HCT116 (cell line): Measurements from ENCODE around the gene CCSER1. TPM values are rescaled to one million over a fixed set of nuclear protein-coding genes. Genes with fewer than 3 reads are reported as not detected.

Experiments used
- ATAC-seq: fragments of 200-7000 bp; cut with Tn5 transposase; 2 replicates; pipeline ENCODE4 v1.9.1; 2020; ENCODE audit warnings: mild to moderate bottlenecking, moderate library complexity
- BruUV-seq: library from RNA; stranded (reverse); fragments of 400-500 nt; replicated peaks from 2 replicates; lab custom pipeline; 2021; lab: Mats Ljungman, UMichigan
- CTCF ChIA-PET: fragments of 300-600 bp; sonication (Branson Sonifier 250); formaldehyde crosslinking; loops from one replicate; lab custom pipeline; 2021; ENCODE audit warnings: antibody characterized with exemption; lab: Charles Lee
- POLR2A ChIA-PET: fragments of 300-600, 350-600 bp; sonication (Branson Sonifier 250); formaldehyde crosslinking; loops from one replicate; lab custom pipeline; 2021; ENCODE audit warnings: antibody characterized with exemption; lab: Charles Lee
- RAD21 ChIA-PET, 2 experiments: fragments of 300-600 bp; sonication (Branson Sonifier 250); formaldehyde crosslinking; loops; one replicate each; lab custom pipeline; 2023; ENCODE audit warnings: low total read pairs in 2 of 2; ENCODE audit not compliant: uncharacterized antibody in 2 of 2, unreplicated experiment in 2 of 2, low non-redundant PET in 1 of 2; lab: Charles Lee
- DNase-seq: peaks from one replicate; pipeline ENCODE4 v3.0.0-alpha.2; 2010; ENCODE audit warnings: low read depth, low spot score
- H2AFZ ChIP-seq: fragments of 200-600 bp; shearing (Covaris generic), sonication (generic); 2 replicates; pipeline ENCODE4 v1.6.1; 2017; ENCODE audit warnings: low read depth, mixed run types, mixed read lengths, antibody characterized with exemption, low read length; ENCODE audit not compliant: poor library complexity, severe bottlenecking
- H3K27ac ChIP-seq: 2 replicates; pipeline ENCODE4 v1.5.1; 2012; ENCODE audit warnings: low read depth, low read length
- H3K27me3 ChIP-seq: fragments of 200-600 bp; sonication (generic); 2 replicates; pipeline ENCODE4 v1.6.1; 2016; ENCODE audit warnings: mixed run types, low read length, mixed read lengths; ENCODE audit not compliant: insufficient read depth
- H3K36me3 ChIP-seq, 2 experiments: fragments of 200-500 bp in 1 of 2; fragments of 200-600 bp in 1 of 2; sonication (Bioruptor generic) in 1 of 2; sonication (generic) in 1 of 2; 2 replicates each; pipeline versions ENCODE4 v1.5.1 to v1.6.1; 2014 to 2016; ENCODE audit warnings: low read length in 2 of 2, inconsistent platforms in 1 of 2, mixed read lengths in 1 of 2, mixed run types in 1 of 2; ENCODE audit not compliant: insufficient read depth in 2 of 2, control insufficient read depth in 1 of 2
- H3K4me1 ChIP-seq, 2 experiments: fragments of 200-600 bp in 1 of 2; sonication (generic) in 1 of 2; 2 replicates each; pipeline versions ENCODE4 v1.5.1 to v1.6.1; 2012 to 2017; ENCODE audit warnings: low read length in 2 of 2, inconsistent platforms in 1 of 2, mild to moderate bottlenecking in 1 of 2, mixed read lengths in 1 of 2, mixed run types in 1 of 2, moderate library complexity in 1 of 2; ENCODE audit not compliant: insufficient read depth in 2 of 2, control insufficient read depth in 1 of 2
- H3K4me2 ChIP-seq: fragments of 200-600 bp; sonication (generic); 2 replicates; pipeline ENCODE4 v1.6.1; 2017; ENCODE audit warnings: mixed run types, low read length, mixed read lengths
- H3K4me3 ChIP-seq, 2 experiments: fragments of 200-600 bp in 1 of 2; sonication (generic) in 1 of 2; replicated peaks in 1 of 2; 2 replicates each; pipeline ENCODE4 v1.5.1; 2011 to 2016; ENCODE audit warnings: low read length in 2 of 2, control low read depth in 1 of 2, low read depth in 1 of 2, mild to moderate bottlenecking in 1 of 2, mixed read lengths in 1 of 2, mixed run types in 1 of 2
- H3K79me2 ChIP-seq: fragments of 200-600 bp; sonication (generic); 2 replicates; pipeline ENCODE4 v1.6.1; 2017; ENCODE audit warnings: mild to moderate bottlenecking, mixed run types, low read length, moderate library complexity, mixed read lengths; ENCODE audit not compliant: insufficient read depth
- H3K9ac ChIP-seq: fragments of 200-600 bp; sonication (generic); 2 replicates; pipeline ENCODE4 v1.6.1; 2016; ENCODE audit warnings: low read length, mixed read lengths
- H3K9me2 ChIP-seq: fragments of 200-600 bp; sonication (generic), shearing (Covaris generic); 2 replicates; pipeline ENCODE4 v1.6.1; 2017; ENCODE audit warnings: mixed run types, mild to moderate bottlenecking, moderate library complexity; ENCODE audit not compliant: insufficient read depth
- H3K9me3 ChIP-seq, 2 experiments: fragments of 200-500 bp in 1 of 2; fragments of 200-600 bp in 1 of 2; sonication (Bioruptor generic) in 1 of 2; sonication (generic) in 1 of 2; 2 replicates each; pipeline ENCODE4 v1.6.1; 2014 to 2017; ENCODE audit warnings: low read length in 2 of 2, mixed read lengths in 2 of 2, inconsistent platforms in 1 of 2, low read depth in 1 of 2, mild to moderate bottlenecking in 1 of 2, mixed run types in 1 of 2, moderate library complexity in 1 of 2; ENCODE audit not compliant: control insufficient read depth in 1 of 2, insufficient read depth in 1 of 2
- H4K20me1 ChIP-seq: fragments of 200-600 bp; sonication (generic), shearing (Covaris generic); 2 replicates; pipeline ENCODE4 v1.6.1; 2017; ENCODE audit warnings: mixed run types, mild to moderate bottlenecking, moderate library complexity; ENCODE audit not compliant: insufficient read depth
- CBX3 ChIP-seq: IDR thresholded peaks from 2 replicates; pipeline ENCODE4 v1.6.1; 2012; ENCODE audit warnings: low read depth
- CEBPB ChIP-seq: IDR thresholded peaks from 2 replicates; pipeline ENCODE4 v1.6.1; 2012; ENCODE audit warnings: low read depth
- CTCF ChIP-seq, 3 experiments: fragments of 200-600 bp in 1 of 3; sonication (generic) in 1 of 3; IDR thresholded peaks in 2 of 3; conservative IDR thresholded peaks in 1 of 3; 2 replicates each; pipeline ENCODE4 v1.5.1; 2012 to 2017; ENCODE audit warnings: low read depth in 2 of 3, low read length in 2 of 3, antibody characterized with exemption in 1 of 3, borderline replicate concordance in 1 of 3, control low read depth in 1 of 3, mild to moderate bottlenecking in 1 of 3, mixed read lengths in 1 of 3, mixed run types in 1 of 3, moderate library complexity in 1 of 3; ENCODE audit not compliant: insufficient read depth in 1 of 3
- EGR1 ChIP-seq: IDR thresholded peaks from 2 replicates; pipeline ENCODE4 v1.6.1; 2012; ENCODE audit warnings: low read depth
- ELF1 ChIP-seq: IDR thresholded peaks from 2 replicates; pipeline ENCODE4 v1.6.1; 2012; ENCODE audit warnings: low read depth, borderline replicate concordance
- EZH2 ChIP-seq: fragments of 200-600 bp; sonication (generic); IDR thresholded peaks from 2 replicates; pipeline ENCODE4 v1.6.1; 2017; ENCODE audit warnings: antibody characterized with exemption, mixed run types
- EZH2phosphoT487 ChIP-seq: fragments of 200-600 bp; IDR thresholded peaks from 2 replicates; pipeline ENCODE4 v1.6.1; 2018; ENCODE audit warnings: antibody characterized with exemption, borderline replicate concordance
- FOSL1 ChIP-seq: IDR thresholded peaks from 2 replicates; pipeline ENCODE4 v1.6.1; 2012; ENCODE audit warnings: low read depth
- JUND ChIP-seq: IDR thresholded peaks from 2 replicates; pipeline ENCODE4 v1.6.1; 2012
- POLR2A ChIP-seq: IDR thresholded peaks from 2 replicates; pipeline ENCODE4 v1.7.0; 2011; ENCODE audit warnings: borderline replicate concordance; ENCODE audit not compliant: insufficient read depth, insufficient read length; ENCODE audit errors: extremely low read depth
- POLR2AphosphoS5 ChIP-seq: IDR thresholded peaks from 2 replicates; pipeline ENCODE4 v1.6.1; 2011; ENCODE audit warnings: mild to moderate bottlenecking, low read depth, low read length, moderate library complexity
- RAD21 ChIP-seq: IDR thresholded peaks from 2 replicates; pipeline ENCODE4 v1.6.1; 2012; ENCODE audit warnings: low read depth, mild to moderate bottlenecking
- SIN3A ChIP-seq: IDR thresholded peaks from 2 replicates; pipeline ENCODE4 v1.6.1; 2012; ENCODE audit warnings: low read depth
- SP1 ChIP-seq: IDR thresholded peaks from 2 replicates; pipeline ENCODE4 v1.6.1; 2012; ENCODE audit warnings: low read depth
- YY1 ChIP-seq: IDR thresholded peaks from 2 replicates; pipeline ENCODE4 v1.6.1; 2011; ENCODE audit warnings: low read length, low read depth, moderate library complexity, mild to moderate bottlenecking; ENCODE audit not compliant: insufficient replicate concordance; ENCODE audit errors: extremely low read depth
- ZFX ChIP-seq: fragments of 450-650 bp; IDR thresholded peaks from 2 replicates; pipeline ENCODE4 v1.6.1; 2017
- intact Hi-C: fragments of 100-400 bp; cut with micrococcal nuclease; formaldehyde crosslinking; loops from 2 replicates; pipeline ENCODE4 v1.10.0; 2022
- total RNA-seq: library from RNA; stranded (reverse); gene quantifications from one replicate; pipeline ENCODE4 v1.2.1, GENCODE V29; 2021; ENCODE audit not compliant: unreplicated experiment
- TF ChIP-seq, protein P1 (sequence below): IDR thresholded peaks from 2 replicates; pipeline ENCODE4 v1.6.1; 2011; ENCODE audit warnings: mild to moderate bottlenecking, low read length, moderate library complexity; ENCODE audit not compliant: insufficient replicate concordance; ENCODE audit errors: extremely low read depth

CCSER1 gene
- total RNA-seq, 1 experiment from 2014 or later: 6.7 TPM

DNA sequence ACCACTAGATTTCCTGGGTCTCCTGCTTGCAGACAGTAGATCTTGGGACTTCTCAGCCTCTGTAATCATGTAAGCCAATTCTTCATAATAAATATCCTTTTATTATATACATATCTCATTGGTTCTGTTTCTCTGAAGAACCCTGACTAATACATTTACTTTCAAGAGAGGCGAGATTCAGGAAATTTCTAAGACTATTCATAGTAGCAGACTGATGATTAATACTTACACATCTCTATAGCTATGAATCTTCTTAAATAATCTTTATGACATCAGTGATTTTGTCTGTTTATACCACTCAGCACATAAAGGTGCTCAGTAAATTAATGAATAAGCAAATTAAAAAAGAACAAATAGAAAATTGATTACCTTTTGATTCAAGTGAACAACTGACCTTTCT, 1494.3 kb downstream of the CCSER1 start:
- ChIA-PET POLR2A (no interaction called here), RAD21 (no interaction called here), CTCF (no interaction called here)
- ATAC-seq (no peak), DNase-seq (no peak)
- H3K36me3 ChIP-seq: no peaks in the 10 kb centered on the region
- H3K4me1 ChIP-seq: no peaks in the 10 kb centered on the region
- H3K9ac ChIP-seq: no peak overlapping the region
- no peaks in the 10 kb centered on the region for H3K9me2 ChIP-seq
- no peak overlapping the region for H2AFZ ChIP-seq
- no peak for TF ChIP-seq ELF1
- no peak for TF ChIP-seq YY1
- no peak for TF ChIP-seq FOSL1
- TF ChIP-seq RAD21: no peak
- TF ChIP-seq ZFX: no peak
- TF ChIP-seq, protein P1, sequence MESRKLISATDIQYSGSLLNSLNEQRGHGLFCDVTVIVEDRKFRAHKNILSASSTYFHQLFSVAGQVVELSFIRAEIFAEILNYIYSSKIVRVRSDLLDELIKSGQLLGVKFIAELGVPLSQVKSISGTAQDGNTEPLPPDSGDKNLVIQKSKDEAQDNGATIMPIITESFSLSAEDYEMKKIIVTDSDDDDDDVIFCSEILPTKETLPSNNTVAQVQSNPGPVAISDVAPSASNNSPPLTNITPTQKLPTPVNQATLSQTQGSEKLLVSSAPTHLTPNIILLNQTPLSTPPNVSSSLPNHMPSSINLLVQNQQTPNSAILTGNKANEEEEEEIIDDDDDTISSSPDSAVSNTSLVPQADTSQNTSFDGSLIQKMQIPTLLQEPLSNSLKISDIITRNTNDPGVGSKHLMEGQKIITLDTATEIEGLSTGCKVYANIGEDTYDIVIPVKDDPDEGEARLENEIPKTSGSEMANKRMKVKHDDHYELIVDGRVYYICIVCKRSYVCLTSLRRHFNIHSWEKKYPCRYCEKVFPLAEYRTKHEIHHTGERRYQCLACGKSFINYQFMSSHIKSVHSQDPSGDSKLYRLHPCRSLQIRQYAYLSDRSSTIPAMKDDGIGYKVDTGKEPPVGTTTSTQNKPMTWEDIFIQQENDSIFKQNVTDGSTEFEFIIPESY: no peak
- no peak for TF ChIP-seq CBX3
- TF ChIP-seq EGR1: no peak
- no peak for TF ChIP-seq SIN3A
- TF ChIP-seq EZH2: no peak
- TF ChIP-seq CTCF (IDR thresholded peaks at IDR 0.05 in 2 of 3, conservative IDR thresholded peaks at IDR 0.05 in 1 of 3; ENCODE audit: borderline replicate concordance in 1 of 3, insufficient read depth in 1 of 3, low read depth in 2 of 3, low read length in 2 of 3): no peak
- TF ChIP-seq JUND: no peak
- TF ChIP-seq SP1: no peak
- no peak for TF ChIP-seq POLR2A
- no peak for TF ChIP-seq EZH2phosphoT487
- TF ChIP-seq CEBPB: no peak
- TF ChIP-seq POLR2AphosphoS5: no peak
- H3K9me3 ChIP-seq: no peaks in the 10 kb centered on the region
- H3K4me2 ChIP-seq: no peak overlapping the region
- H3K27me3 ChIP-seq: no peaks in the 10 kb centered on the region
- no peaks in the 10 kb centered on the region for H4K20me1 ChIP-seq
- H3K27ac ChIP-seq: no peak overlapping the region
- BruUV-seq: no TSS peak
- H3K79me2 ChIP-seq: no peaks in the 10 kb centered on the region
- intact Hi-C loops: no loop called here
- no peak overlapping the region for H3K4me3 ChIP-seq
